ENCODE results near the gene KRT76.

GRCh38 chr12:52788876-52789636, 11.9 kb upstream of the KRT76 start:
- TF ChIP-seq CTCF (IDR thresholded peaks at IDR 0.05 in 2 of 3, conservative IDR thresholded peaks at IDR 0.05 in 1 of 3; ENCODE audit: borderline replicate concordance in 1 of 3, insufficient read depth in 1 of 3, low read depth in 2 of 3, low read length in 2 of 3), result no peak
- no peak for TF ChIP-seq TCF7L2 (IDR thresholded peaks at IDR 0.05; ENCODE audit: borderline replicate concordance, extremely low read depth, insufficient read depth, insufficient read length)
- TF ChIP-seq MAX (IDR thresholded peaks at IDR 0.05), result no peak
- TF ChIP-seq EZH2 (IDR thresholded peaks at IDR 0.05), result no peak
- no peak for TF ChIP-seq CEBPB (IDR thresholded peaks at IDR 0.05; ENCODE audit: low read depth)
- no peak for TF ChIP-seq POLR2A (IDR thresholded peaks at IDR 0.05; ENCODE audit: borderline replicate concordance, extremely low read depth, insufficient read depth, insufficient read length)
- no peak for TF ChIP-seq RAD21 (IDR thresholded peaks at IDR 0.05; ENCODE audit: low read depth)
- TF ChIP-seq ZFX (IDR thresholded peaks at IDR 0.05), result no peak
- no peak for TF ChIP-seq YY1 (IDR thresholded peaks at IDR 0.05; ENCODE audit: extremely low read depth, insufficient replicate concordance, low read depth, low read length)
- TF ChIP-seq ZBTB33 (IDR thresholded peaks at IDR 0.05; ENCODE audit: extremely low read depth, insufficient replicate concordance, low read length), result no peak
- no peak for TF ChIP-seq REST (IDR thresholded peaks at IDR 0.05; ENCODE audit: low read depth)
- TF ChIP-seq POLR2AphosphoS5 (IDR thresholded peaks at IDR 0.05; ENCODE audit: low read depth, low read length), result no peak
